ENCODE results near the gene MCTP2. TPM values are rescaled to one million over a fixed set of nuclear protein-coding genes. Genes with fewer than 3 reads are reported as not detected.

MCTP2 gene
- total RNA-seq, 4 donors from 2014 or later: 24.6 to 78.1 (median 40.3) TPM

DNA sequence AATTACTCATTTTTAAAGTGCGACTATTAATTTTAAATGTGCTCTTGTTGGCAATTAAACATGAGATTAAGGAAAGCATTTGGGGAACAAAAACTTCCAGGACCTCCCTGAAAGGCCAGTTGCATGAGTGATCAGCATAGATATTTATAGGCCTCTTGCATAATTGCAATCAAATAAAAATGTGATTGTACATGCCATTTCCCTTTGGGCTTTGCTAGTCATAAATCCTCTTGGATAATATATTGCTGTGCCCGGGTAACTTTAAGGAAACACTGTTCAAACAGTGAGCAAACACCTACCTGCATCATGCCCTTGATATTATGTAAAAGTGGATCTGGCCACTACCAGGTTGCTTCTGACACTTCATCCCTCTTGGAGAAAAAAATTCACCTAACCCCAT, 239.1 kb downstream of the MCTP2 start:
- ATAC-seq (ENCODE audit: low FRiP score) (no peak), DNase-seq (ENCODE audit: low spot score) (no peak)
- TF ChIP-seq, protein P1, sequence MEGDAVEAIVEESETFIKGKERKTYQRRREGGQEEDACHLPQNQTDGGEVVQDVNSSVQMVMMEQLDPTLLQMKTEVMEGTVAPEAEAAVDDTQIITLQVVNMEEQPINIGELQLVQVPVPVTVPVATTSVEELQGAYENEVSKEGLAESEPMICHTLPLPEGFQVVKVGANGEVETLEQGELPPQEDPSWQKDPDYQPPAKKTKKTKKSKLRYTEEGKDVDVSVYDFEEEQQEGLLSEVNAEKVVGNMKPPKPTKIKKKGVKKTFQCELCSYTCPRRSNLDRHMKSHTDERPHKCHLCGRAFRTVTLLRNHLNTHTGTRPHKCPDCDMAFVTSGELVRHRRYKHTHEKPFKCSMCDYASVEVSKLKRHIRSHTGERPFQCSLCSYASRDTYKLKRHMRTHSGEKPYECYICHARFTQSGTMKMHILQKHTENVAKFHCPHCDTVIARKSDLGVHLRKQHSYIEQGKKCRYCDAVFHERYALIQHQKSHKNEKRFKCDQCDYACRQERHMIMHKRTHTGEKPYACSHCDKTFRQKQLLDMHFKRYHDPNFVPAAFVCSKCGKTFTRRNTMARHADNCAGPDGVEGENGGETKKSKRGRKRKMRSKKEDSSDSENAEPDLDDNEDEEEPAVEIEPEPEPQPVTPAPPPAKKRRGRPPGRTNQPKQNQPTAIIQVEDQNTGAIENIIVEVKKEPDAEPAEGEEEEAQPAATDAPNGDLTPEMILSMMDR (IDR thresholded peaks at IDR 0.05): no peak

DNA sequence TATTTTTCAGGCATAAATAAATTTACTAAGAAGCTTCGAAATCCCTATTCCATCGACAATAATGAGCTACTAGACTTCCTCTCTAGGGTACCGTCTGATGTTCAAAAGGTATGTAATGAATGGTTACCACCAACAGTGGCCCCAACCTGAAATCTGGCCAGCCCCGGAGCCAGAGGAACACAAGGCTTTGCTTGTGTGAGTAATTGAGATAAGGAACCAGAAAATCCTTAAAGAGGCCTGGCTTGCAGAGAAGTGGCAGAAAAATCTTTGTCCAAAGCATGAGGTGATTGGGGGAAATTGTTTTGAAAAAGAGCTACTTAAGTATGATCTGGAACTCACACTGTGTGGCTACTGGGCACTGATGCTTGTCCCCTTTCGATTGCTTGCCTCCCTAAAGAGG, 245.3 kb downstream of the MCTP2 start:
- ATAC-seq (ENCODE audit: low FRiP score): no peak
- TF ChIP-seq, protein P1 (IDR thresholded peaks at IDR 0.05): no peak
- no peak for DNase-seq (ENCODE audit: low spot score)

DNA sequence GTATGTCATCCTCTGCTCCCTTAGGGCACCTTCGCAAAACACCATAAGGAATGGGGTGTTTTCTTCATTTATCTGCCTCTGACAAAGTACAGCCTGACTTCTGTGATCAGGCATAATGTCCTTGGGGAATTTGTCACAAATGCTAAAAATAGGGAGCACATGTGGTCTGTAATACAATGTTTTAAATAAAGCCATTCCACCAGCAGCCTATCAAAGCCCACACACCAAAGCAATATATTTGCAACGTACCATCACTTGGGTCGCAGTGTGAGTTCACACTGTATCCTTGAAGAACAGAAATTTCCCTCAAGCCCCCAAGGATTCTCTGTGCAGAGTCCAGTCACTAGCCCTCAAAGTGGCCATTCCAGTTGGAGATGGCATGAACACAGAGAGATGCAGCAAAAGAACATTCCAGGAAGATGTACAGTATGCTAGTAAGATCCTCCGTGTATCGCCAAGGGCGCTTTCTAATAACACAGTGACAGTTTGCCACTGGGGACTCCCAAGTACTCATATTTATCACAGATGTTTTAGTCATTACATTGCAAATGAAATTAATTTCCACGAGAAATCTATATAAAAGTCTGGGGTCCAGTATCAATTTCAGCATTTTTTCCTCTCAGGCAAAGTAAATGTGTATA, 246.7 kb downstream of the MCTP2 start:
- TF ChIP-seq, protein P1 (IDR thresholded peaks at IDR 0.05): no peak
- ATAC-seq (ENCODE audit: low FRiP score) (no peak), DNase-seq (ENCODE audit: low spot score) (no peak)

DNA sequence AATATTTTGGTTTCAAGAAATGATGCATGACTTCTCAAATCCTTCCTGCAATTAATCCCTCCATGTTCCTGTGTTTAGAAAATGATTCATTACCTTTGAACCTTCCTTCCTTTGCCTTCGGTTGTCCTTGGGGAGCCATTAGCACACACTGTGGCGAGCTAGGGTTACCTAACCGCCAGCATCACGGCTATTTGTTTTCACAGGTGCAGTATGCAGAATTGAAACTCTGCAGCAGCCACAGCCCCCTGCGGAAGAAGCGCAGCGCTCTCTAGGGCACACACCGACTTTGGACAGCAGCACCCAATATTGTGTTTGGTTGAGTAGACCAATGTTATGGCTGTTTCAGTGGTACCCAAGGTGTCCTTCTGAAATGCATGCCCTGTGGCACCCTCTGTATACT, 247.4 kb downstream of the MCTP2 start:
- ATAC-seq (ENCODE audit: low FRiP score) (no peak), DNase-seq (ENCODE audit: low spot score) (no peak)
- TF ChIP-seq, protein P1 (IDR thresholded peaks at IDR 0.05): no peak

- ATAC-seq (ENCODE audit: low FRiP score) (no peak), DNase-seq (ENCODE audit: low spot score) (no peak)
- TF ChIP-seq, protein P1 (IDR thresholded peaks at IDR 0.05): no peak
Observed at GRCh38 chr15:94480289-94480834, 249.0 kb downstream of the MCTP2 start.

DNA sequence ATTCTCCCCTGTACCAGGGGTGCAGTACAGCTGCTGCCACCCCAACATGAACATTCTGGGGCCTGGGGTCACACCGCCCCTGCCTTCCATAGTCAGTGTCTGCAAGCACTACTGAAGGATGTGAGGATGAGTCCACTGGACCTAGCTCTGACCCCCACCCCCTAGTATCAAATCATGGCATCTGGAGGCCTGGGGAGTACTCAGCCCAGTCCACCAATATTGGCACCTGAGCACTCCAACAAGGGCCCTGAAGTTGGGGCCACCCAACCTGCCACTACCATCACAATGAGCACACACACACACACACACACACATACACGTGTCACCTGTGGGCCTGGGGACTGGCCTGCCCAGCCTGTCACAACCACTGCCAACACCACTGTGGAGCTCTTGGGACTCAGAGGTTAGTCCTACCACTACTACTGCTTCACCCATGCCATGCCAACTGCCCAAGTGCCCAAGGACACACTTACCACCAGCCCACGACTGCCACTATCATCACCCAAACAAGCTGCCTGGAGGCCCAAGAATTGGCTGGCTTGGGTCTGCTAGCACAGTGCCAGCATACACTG, 253.9 kb downstream of the MCTP2 start:
- ATAC-seq (ENCODE audit: low FRiP score): no peak
- no peak for DNase-seq (ENCODE audit: low spot score)
- TF ChIP-seq, protein P1 (IDR thresholded peaks at IDR 0.05): no peak

GRCh38 chr15:94487635-94488034, 256.3 kb downstream of the MCTP2 start:
- DNase-seq (ENCODE audit: low spot score) (no peak), ATAC-seq (ENCODE audit: low FRiP score) (no peak)

More at GRCh38 chr15:94487635-94488034, 256.3 kb downstream of the MCTP2 start:
- TF ChIP-seq, protein P1 (IDR thresholded peaks at IDR 0.05): no peak
